Myocyte (in vitro differentiated cells): ENCODE measurements around the gene SPATA31D1. TPM values are rescaled to one million over a fixed set of nuclear protein-coding genes. Genes with fewer than 3 reads are reported as not detected.
A peak's percentile ranks its signal among the peaks of the same experiment; 100 is the strongest.
"Not testable (repeated sequence)": the region's sequence is repeated elsewhere in the genome, so short reads cannot be mapped to it uniquely, and the experiment has no call there.

Experiments used
- DNase-seq: peaks from one replicate; pipeline ENCODE4 v3.0.0-alpha.2; 2012; ENCODE audit warnings: low read depth
- polyA plus RNA-seq: library from polyadenylated mRNA; unstranded; fragments of >200 nt; gene quantifications from one replicate; pipeline ENCODE4 v1.2.1, GENCODE V29; 2012; ENCODE audit warnings: missing spikeins
- total RNA-seq: library from RNA; depleted of rRNA; stranded (reverse); fragments of >200 nt; gene quantifications from 2 replicates; pipeline ENCODE4 v1.2.3, GENCODE V29; 2014

SPATA31D1 gene
- total RNA-seq, result not detected in 2 replicates
- not detected for polyA plus RNA-seq

- not testable (repeated sequence) for DNase-seq
Observed at GRCh38 chr9:81988472-81988871, at the start of gene SPATA31D1. Gene SPATA31D1, plus strand, starts transcription at chr9:81988772. Its CDS starts 47 bp downstream, at chr9:81988819.

- not testable (repeated sequence) for DNase-seq
Observed at GRCh38 chr9:81943393-81943792, 45.2 kb upstream of the SPATA31D1 start, which contains the start of gene SPATA31D3. Gene SPATA31D3, plus strand, starts transcription at chr9:81943500. Its CDS starts 86 bp downstream, at chr9:81943586.

- not testable (repeated sequence) for DNase-seq
Observed at GRCh38 chr9:81948650-81949049, 39.9 kb upstream of the SPATA31D1 start.

GRCh38 chr9:81953096-81953495, 35.5 kb upstream of the SPATA31D1 start:
- no peak for DNase-seq

- no peak for DNase-seq
Observed at GRCh38 chr9:81955625-81956024, 32.9 kb upstream of the SPATA31D1 start.

- no peak for DNase-seq
Observed at GRCh38 chr9:81964218-81965171, 24.1 kb upstream of the SPATA31D1 start.

GRCh38 chr9:81968026-81968425, 20.5 kb upstream of the SPATA31D1 start:
- no peak for DNase-seq

- no peak for DNase-seq
Observed at GRCh38 chr9:81969971-81970370, 18.6 kb upstream of the SPATA31D1 start.

GRCh38 chr9:81971727-81972126, 16.8 kb upstream of the SPATA31D1 start:
- DNase-seq, result no peak

GRCh38 chr9:81974764-81975163, 13.8 kb upstream of the SPATA31D1 start:
- DNase-seq, result no peak

GRCh38 chr9:81976351-81976750, 12.2 kb upstream of the SPATA31D1 start:
- DNase-seq, result no peak

GRCh38 chr9:81979196-81979595, 9.4 kb upstream of the SPATA31D1 start:
- peak; percentile 59 for DNase-seq

- DNase-seq, result no peak
Observed at GRCh38 chr9:81980568-81980967, 8.0 kb upstream of the SPATA31D1 start.

GRCh38 chr9:81981883-81982282, 6.7 kb upstream of the SPATA31D1 start:
- no peak for DNase-seq

- no peak for DNase-seq
Observed at GRCh38 chr9:81984928-81985327, 3.6 kb upstream of the SPATA31D1 start.

- DNase-seq, result no peak
Observed at GRCh38 chr9:81986051-81986450, 2.5 kb upstream of the SPATA31D1 start.

GRCh38 chr9:81989700-81990099, 1.1 kb downstream of the SPATA31D1 start:
- no peak for DNase-seq

GRCh38 chr9:81993656-81994055, 5.1 kb downstream of the SPATA31D1 start:
- no peak for DNase-seq

GRCh38 chr9:81999806-82000205, 11.2 kb downstream of the SPATA31D1 start:
- DNase-seq, result no peak

- DNase-seq, result no peak
Observed at GRCh38 chr9:82010711-82011110, 22.1 kb downstream of the SPATA31D1 start.

- DNase-seq, result no peak
Observed at GRCh38 chr9:82011133-82011532, 22.6 kb downstream of the SPATA31D1 start.

- DNase-seq, result no peak
Observed at GRCh38 chr9:82012276-82012675, 23.7 kb downstream of the SPATA31D1 start.

- DNase-seq, result peak; percentile 14
Observed at GRCh38 chr9:82020331-82020730, 31.8 kb downstream of the SPATA31D1 start.
